Neural progenitor cell (in vitro differentiated cells): ENCODE measurements around the gene MTCL1.

ENCODE experiments used
- CTCF ChIP-seq: fragments of 200-600 bp; sonication (generic); IDR thresholded peaks from 2 replicates; pipeline ENCODE4 v1.5.1; 2017; ENCODE audit warnings: antibody characterized with exemption, mild to moderate bottlenecking
- EZH2 ChIP-seq: fragments of 200-600 bp; sonication (generic); IDR thresholded peaks from 2 replicates; pipeline ENCODE4 v1.6.1; 2017; ENCODE audit warnings: antibody characterized with exemption, mild to moderate bottlenecking, moderate library complexity

- TF ChIP-seq CTCF (no peak), EZH2 (no peak)
Measured at GRCh38 chr18:8803063-8803795, 97.9 kb downstream of the MTCL1 start.
